IMR-90 (cell line): ENCODE measurements around the gene CFD.

Experiments used
- BHLHE40 ChIP-seq: fragments of 150-350 bp; IDR thresholded peaks from 2 replicates; pipeline ENCODE4 v1.6.1; 2016; ENCODE audit warnings: mild to moderate bottlenecking, low read depth, low read length
- CEBPB ChIP-seq: IDR thresholded peaks from 2 replicates; pipeline ENCODE4 v1.6.1; 2012; ENCODE audit warnings: low read depth, low read length, improper control_type of control experiment
- CHD1 ChIP-seq: IDR thresholded peaks from 2 replicates; pipeline ENCODE4 v1.6.1; 2012; ENCODE audit warnings: low read depth, low read length, improper control_type of control experiment
- CTCF ChIP-seq: conservative IDR thresholded peaks from 2 replicates; pipeline ENCODE4 v1.5.1; 2012; ENCODE audit warnings: mild to moderate bottlenecking, low read depth, low read length, improper control_type of control experiment
- ELK1 ChIP-seq: fragments of 150-350 bp; IDR thresholded peaks from 2 replicates; pipeline ENCODE4 v1.6.1; 2016; ENCODE audit warnings: low read depth, mild to moderate bottlenecking, low read length, moderate library complexity, borderline replicate concordance
- MAFK ChIP-seq: IDR thresholded peaks from 2 replicates; pipeline ENCODE4 v1.6.1; 2012; ENCODE audit warnings: low read depth, low read length, improper control_type of control experiment
- MAZ ChIP-seq: IDR thresholded peaks from 2 replicates; pipeline ENCODE4 v1.6.1; 2012; ENCODE audit warnings: low read depth, mild to moderate bottlenecking, low read length, improper control_type of control experiment, moderate library complexity, borderline replicate concordance
- MXI1 ChIP-seq: IDR thresholded peaks from 2 replicates; pipeline ENCODE4 v1.6.1; 2012; ENCODE audit warnings: low read depth, mild to moderate bottlenecking, low read length, moderate library complexity, borderline replicate concordance
- NFE2L2 ChIP-seq: fragments of 150-350 bp; IDR thresholded peaks from 2 replicates; pipeline ENCODE4 v1.6.1; 2016; ENCODE audit warnings: low read depth, mild to moderate bottlenecking, low read length
- POLR2A ChIP-seq: IDR thresholded peaks from 2 replicates; pipeline ENCODE4 v1.6.1; 2012; ENCODE audit warnings: mild to moderate bottlenecking, low read depth, low read length
- RAD21 ChIP-seq: IDR thresholded peaks from 2 replicates; pipeline ENCODE4 v1.6.1; 2012; ENCODE audit warnings: low read length, improper control_type of control experiment
- RCOR1 ChIP-seq: IDR thresholded peaks from 2 replicates; pipeline ENCODE4 v1.6.1; 2012; ENCODE audit warnings: mild to moderate bottlenecking, low read length, improper control_type of control experiment; ENCODE audit not compliant: insufficient replicate concordance
- SMC3 ChIP-seq: fragments of 150-350 bp; IDR thresholded peaks from 2 replicates; pipeline ENCODE4 v1.6.1; 2016; ENCODE audit warnings: low read depth, mild to moderate bottlenecking, antibody characterized with exemption, low read length, moderate library complexity
- USF2 ChIP-seq: fragments of 150-350 bp; IDR thresholded peaks from 2 replicates; pipeline ENCODE4 v1.6.1; 2017; ENCODE audit warnings: mild to moderate bottlenecking, antibody characterized with exemption, low read length, low read depth

GRCh38 chr19:827710-828321 lies 31.6 kb upstream of the CFD start, which contains the start of gene AZU1:
- no peak for TF ChIP-seq RAD21
- TF ChIP-seq CTCF, result no peak
- no peak for TF ChIP-seq BHLHE40
- no peak for TF ChIP-seq POLR2A
- TF ChIP-seq SMC3, result no peak
- no peak for TF ChIP-seq USF2
- TF ChIP-seq MAZ, result no peak
- no peak for TF ChIP-seq NFE2L2
- TF ChIP-seq MAFK, result no peak
- no peak for TF ChIP-seq CHD1
- TF ChIP-seq MXI1, result no peak
- TF ChIP-seq ELK1, result no peak
- no peak for TF ChIP-seq CEBPB
- TF ChIP-seq RCOR1, result no peak
